GM23248 (cell line): ENCODE data around the gene PRR30.

Source experiments
- EZH2 ChIP-seq: fragments of 200-600 bp; sonication (generic); IDR thresholded peaks from 2 replicates; pipeline ENCODE4 v1.6.1; 2018; ENCODE audit warnings: antibody characterized with exemption, mild to moderate bottlenecking; ENCODE audit not compliant: insufficient read depth, poor library complexity, severe bottlenecking
- EZH2phosphoT487 ChIP-seq: fragments of 200-600 bp; sonication (generic); IDR thresholded peaks from 2 replicates; pipeline ENCODE4 v1.6.1; 2018; ENCODE audit warnings: antibody characterized with exemption, moderate library complexity, mild to moderate bottlenecking, low read depth; ENCODE audit not compliant: insufficient read depth

- TF ChIP-seq EZH2phosphoT487 (no peak), EZH2 (no peak)
Observed at GRCh38 chr2:27097341-27097740, 41.9 kb downstream of the PRR30 start.
